Sigmoid colon (tissue), 4 donors: ENCODE results near the gene TCF7L2.

Experiments
- EP300 ChIP-seq, 4 donors: sonication (generic); formaldehyde crosslinking; IDR thresholded peaks; one replicate each; pipeline ENCODE4 v1.6.1; 2017; ENCODE audit warnings: antibody characterized with exemption in 4 of 4
- POLR2A ChIP-seq, 2 donors: fragments of 450-650 bp; IDR thresholded peaks; one replicate each; pipeline ENCODE4 v1.6.1; 2016; ENCODE audit warnings: antibody characterized with exemption in 2 of 2, mild to moderate bottlenecking in 2 of 2, moderate library complexity in 2 of 2
- POLR2AphosphoS5 ChIP-seq, 4 donors: sonication (generic); formaldehyde crosslinking; IDR thresholded peaks; one replicate each; pipeline ENCODE4 v1.6.1; 2017; ENCODE audit warnings: antibody characterized with exemption in 4 of 4
- TF ChIP-seq, protein P1 (sequence below), 4 experiments: fragments of 450-650 bp in 3 of 4; fragments of 200-600 bp in 1 of 4; IDR thresholded peaks; one replicate each; pipeline ENCODE4 v1.5.1; 2016 to 2019; ENCODE audit warnings: antibody characterized with exemption in 4 of 4, mild to moderate bottlenecking in 3 of 4, moderate library complexity in 2 of 4

DNA sequence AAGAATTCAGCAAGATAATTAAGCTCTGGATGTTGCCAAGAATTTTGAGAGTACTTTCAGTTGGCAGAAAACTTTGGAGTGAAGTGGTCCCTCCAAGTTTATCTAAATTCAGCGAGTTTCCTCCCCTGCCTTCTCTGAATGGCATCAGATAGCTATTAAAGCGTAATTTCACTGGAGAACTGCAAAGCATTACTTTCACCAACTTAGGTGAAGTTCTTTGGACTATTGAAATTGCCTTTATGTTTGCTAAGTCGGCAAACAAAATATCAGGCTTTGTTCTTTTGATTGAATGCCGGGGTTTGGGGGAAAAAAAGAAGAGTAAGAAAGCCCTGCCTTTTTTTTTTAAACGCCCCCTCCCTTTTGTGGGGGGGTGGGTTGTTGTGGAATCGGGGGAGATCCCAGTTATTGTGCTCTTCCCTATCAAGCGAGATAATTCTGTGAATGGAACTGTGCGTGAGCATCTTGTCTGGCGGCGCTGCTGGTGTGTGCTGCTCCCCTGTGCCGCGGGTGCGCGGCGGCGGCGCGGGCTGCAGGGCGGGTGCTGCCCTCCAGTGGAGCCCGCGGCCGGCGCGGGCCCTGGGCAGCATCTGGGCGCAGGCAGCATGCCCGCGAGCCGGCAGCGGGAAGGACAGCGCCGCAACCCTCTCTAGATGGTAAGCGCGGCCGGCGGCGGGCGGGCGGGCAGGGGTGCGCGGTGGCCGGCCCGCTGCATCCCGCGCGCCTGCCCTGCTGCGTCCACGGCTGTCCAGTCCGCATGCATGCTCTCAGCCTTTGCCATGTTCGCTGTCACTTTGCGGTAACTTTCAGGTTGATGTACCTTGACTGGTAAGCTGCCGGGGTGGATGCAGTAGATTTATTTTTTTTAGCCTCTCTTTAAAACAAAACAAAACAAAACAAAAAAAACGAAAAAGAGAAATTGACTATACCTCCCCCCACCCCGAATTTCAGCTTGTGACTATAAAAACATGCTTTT lies 176.5 kb downstream of the TCF7L2 start:
- TF ChIP-seq, protein P1, sequence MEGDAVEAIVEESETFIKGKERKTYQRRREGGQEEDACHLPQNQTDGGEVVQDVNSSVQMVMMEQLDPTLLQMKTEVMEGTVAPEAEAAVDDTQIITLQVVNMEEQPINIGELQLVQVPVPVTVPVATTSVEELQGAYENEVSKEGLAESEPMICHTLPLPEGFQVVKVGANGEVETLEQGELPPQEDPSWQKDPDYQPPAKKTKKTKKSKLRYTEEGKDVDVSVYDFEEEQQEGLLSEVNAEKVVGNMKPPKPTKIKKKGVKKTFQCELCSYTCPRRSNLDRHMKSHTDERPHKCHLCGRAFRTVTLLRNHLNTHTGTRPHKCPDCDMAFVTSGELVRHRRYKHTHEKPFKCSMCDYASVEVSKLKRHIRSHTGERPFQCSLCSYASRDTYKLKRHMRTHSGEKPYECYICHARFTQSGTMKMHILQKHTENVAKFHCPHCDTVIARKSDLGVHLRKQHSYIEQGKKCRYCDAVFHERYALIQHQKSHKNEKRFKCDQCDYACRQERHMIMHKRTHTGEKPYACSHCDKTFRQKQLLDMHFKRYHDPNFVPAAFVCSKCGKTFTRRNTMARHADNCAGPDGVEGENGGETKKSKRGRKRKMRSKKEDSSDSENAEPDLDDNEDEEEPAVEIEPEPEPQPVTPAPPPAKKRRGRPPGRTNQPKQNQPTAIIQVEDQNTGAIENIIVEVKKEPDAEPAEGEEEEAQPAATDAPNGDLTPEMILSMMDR (IDR thresholded peaks at IDR 0.05), result peak in 1 of 4 experiments; percentile 83
- TF ChIP-seq POLR2AphosphoS5 (IDR thresholded peaks at IDR 0.05) (no peak), POLR2A (IDR thresholded peaks at IDR 0.05) (no peak), EP300 (IDR thresholded peaks at IDR 0.05) (no peak)
